HepG2 (cell line): ENCODE data around the gene ACTL8. TPM values are rescaled to one million over a fixed set of nuclear protein-coding genes. Genes with fewer than 3 reads are reported as not detected.

Source experiments
- ATAC-seq: fragments of 200-7000 bp; cut with Tn5 transposase; 3 replicates; pipeline ENCODE4 v1.9.1; 2020; ENCODE audit warnings: mild to moderate bottlenecking, moderate library complexity
- BruUV-seq: library from RNA; stranded (reverse); fragments of 400-500 nt; replicated peaks from 2 replicates; lab custom pipeline; 2021; lab: Mats Ljungman, UMichigan
- CTCF ChIA-PET: fragments of 300-600 bp; formaldehyde crosslinking; extraction: SDS; loops from one replicate; lab custom pipeline; 2021; ENCODE audit warnings: low total read pairs, inconsistent platforms, low intra/inter-chr PET ratio; lab: Yijun Ruan, JAX
- POLR2A ChIA-PET: fragments of 350-600 bp; sonication (Branson Sonifier 250); formaldehyde crosslinking; loops from one replicate; lab custom pipeline; 2020; ENCODE audit warnings: antibody characterized with exemption, inconsistent platforms; lab: Yijun Ruan, JAX
- DNase-seq: peaks from one replicate; pipeline ENCODE4 v3.0.0-alpha.2; 2015; ENCODE audit warnings: low spot score
- FAIRE-seq: peaks from 3 replicates; lab custom pipeline; 2011; peaks lifted over from hg19 to GRCh38; lab: Jason Lieb, UNC
- H2AFZ ChIP-seq: one replicate; pipeline ENCODE4 v1.6.1; 2011; ENCODE audit warnings: low read length, inconsistent platforms
- H3K27ac ChIP-seq: fragments of 300-600 bp; 3 replicates; pipeline ENCODE4 v1.8.0; 2011; ENCODE audit warnings: mixed run types, mild to moderate bottlenecking, mixed read lengths, low read length, inconsistent platforms; ENCODE audit not compliant: insufficient read depth; ENCODE audit errors: extremely low read length
- H3K27me3 ChIP-seq, 2 experiments: fragments of 200-600 bp in 1 of 2; 2 replicates in 1 of 2; 3 replicates in 1 of 2; pipeline versions ENCODE4 v1.6.0 to v1.8.0; 2011; ENCODE audit warnings: low read length in 2 of 2, mild to moderate bottlenecking in 2 of 2, moderate library complexity in 2 of 2, inconsistent platforms in 1 of 2; ENCODE audit not compliant: insufficient read depth in 2 of 2, control insufficient read depth in 1 of 2
- H3K36me3 ChIP-seq, 2 experiments: fragments of 200-600 bp in 1 of 2; replicated peaks in 1 of 2; 2 replicates in 1 of 2; 3 replicates in 1 of 2; pipeline versions ENCODE4 v1.5.1 to v1.8.0; 2011; ENCODE audit warnings: low read length in 2 of 2, inconsistent platforms in 1 of 2; ENCODE audit not compliant: insufficient read depth in 2 of 2, control insufficient read depth in 1 of 2
- H3K4me1 ChIP-seq: 2 replicates; pipeline ENCODE4 v1.5.1; 2012; ENCODE audit warnings: low read length, inconsistent platforms; ENCODE audit not compliant: insufficient read depth
- H3K4me2 ChIP-seq: 2 replicates; pipeline ENCODE4 v1.6.0; 2011; ENCODE audit warnings: low read depth, low read length, inconsistent platforms
- H3K4me3 ChIP-seq, 3 experiments: fragments of 200-600 bp in 1 of 3; sonication (generic), shearing (Covaris generic) in 1 of 3; replicated peaks in 1 of 3; 2 replicates each; pipeline ENCODE4 v1.5.1; 2011 to 2016; ENCODE audit warnings: low read length in 3 of 3, inconsistent platforms in 2 of 3, low read depth in 2 of 3, mild to moderate bottlenecking in 2 of 3, control low read depth in 1 of 3, mixed read lengths in 1 of 3; ENCODE audit not compliant: insufficient read depth in 1 of 3
- H3K79me2 ChIP-seq: one replicate; pipeline ENCODE4 v1.6.1; 2011; ENCODE audit warnings: low read length, inconsistent platforms; ENCODE audit not compliant: insufficient read depth
- H3K9ac ChIP-seq: 2 replicates; pipeline ENCODE4 v1.6.0; 2011; ENCODE audit warnings: mild to moderate bottlenecking, low read depth, low read length, inconsistent platforms; ENCODE audit not compliant: insufficient read depth
- H3K9me3 ChIP-seq: 2 replicates; pipeline ENCODE4 v1.5.1; 2012; ENCODE audit warnings: mild to moderate bottlenecking, low read length
- H4K20me1 ChIP-seq: 2 replicates; pipeline ENCODE4 v1.6.0; 2011; ENCODE audit warnings: inconsistent platforms, mild to moderate bottlenecking, low read length, moderate library complexity; ENCODE audit not compliant: insufficient read depth
- FOXP1 ChIP-seq, 2 experiments: fragments of 450-650 bp in 1 of 2; IDR thresholded peaks; 2 replicates each; pipeline ENCODE4 v1.6.1; 2017 to 2018; ENCODE audit warnings: antibody characterized with exemption in 1 of 2
- HNF4A ChIP-seq: sonication (generic); formaldehyde crosslinking; IDR thresholded peaks from 2 replicates; pipeline ENCODE4 v1.4.0; 2020; ENCODE audit warnings: missing genetic modification reagents
- KAT7 ChIP-seq: IDR thresholded peaks from 2 replicates; pipeline ENCODE4 v1.6.1; 2018; ENCODE audit warnings: borderline replicate concordance, missing compliant biosample characterization
- KDM3A ChIP-seq: IDR thresholded peaks from 2 replicates; pipeline ENCODE4 v1.6.1; 2018; ENCODE audit warnings: low read depth, missing compliant biosample characterization
- MXD4 ChIP-seq: IDR thresholded peaks from 2 replicates; pipeline ENCODE4 v1.6.1; 2016; ENCODE audit warnings: mild to moderate bottlenecking, missing biosample characterization, missing genetic modification reagents
- NFIB ChIP-seq: sonication (generic); formaldehyde crosslinking; IDR thresholded peaks from 2 replicates; pipeline ENCODE4 v1.9.0; 2021; ENCODE audit warnings: missing genetic modification reagents, mild to moderate bottlenecking, borderline replicate concordance
- NFKB2 ChIP-seq: sonication (generic); formaldehyde crosslinking; IDR thresholded peaks from 2 replicates; pipeline ENCODE4 v1.4.0; 2020; ENCODE audit warnings: missing genetic modification reagents, borderline replicate concordance
- SAP130 ChIP-seq: IDR thresholded peaks from 2 replicates; pipeline ENCODE4 v1.6.1; 2016; ENCODE audit warnings: low read depth
- TEAD3 ChIP-seq: optimal IDR thresholded peaks from 2 replicates; pipeline ENCODE3; 2016; ENCODE audit warnings: borderline replicate concordance
- TFDP2 ChIP-seq: sonication (generic); formaldehyde crosslinking; IDR thresholded peaks from 2 replicates; pipeline ENCODE4 v1.4.0; 2020; ENCODE audit warnings: missing genetic modification reagents
- ZBTB46 ChIP-seq: sonication (generic); formaldehyde crosslinking; IDR thresholded peaks from 2 replicates; pipeline ENCODE4 v1.4.0; 2020; ENCODE audit warnings: mild to moderate bottlenecking, missing genetic modification reagents, borderline replicate concordance
- ZNF598 ChIP-seq: sonication (generic); formaldehyde crosslinking; IDR thresholded peaks from 2 replicates; pipeline ENCODE4 v1.5.1; 2020; ENCODE audit warnings: mild to moderate bottlenecking, missing genetic modification reagents, borderline replicate concordance
- ZNF652 ChIP-seq: IDR thresholded peaks from 2 replicates; pipeline ENCODE4 v1.6.1; 2016; ENCODE audit warnings: low read depth, borderline replicate concordance
- ZUFSP ChIP-seq: sonication (generic); formaldehyde crosslinking; IDR thresholded peaks from 2 replicates; pipeline ENCODE4 v1.9.0; 2021; ENCODE audit warnings: missing genetic modification reagents, mild to moderate bottlenecking, borderline replicate concordance
- WGBS: methylation state at CpG from one replicate; pipeline ENCODE4 v1.1.6; 2017; ENCODE audit warnings: low lambda C conversion rate; 5-methylcytosine and 5-hydroxymethylcytosine counted together
- in situ Hi-C: cut with HindIII; loops from 2 replicates; pipeline ENCODE4 v1.10.0; 2017; ENCODE audit warnings: low pct_unique_long_range_greater_than_20kb; ENCODE audit not compliant: extremely low pct_ligation_motif_present
- intact Hi-C: fragments of 100-400 bp; cut with micrococcal nuclease; formaldehyde crosslinking; loops from one replicate; pipeline ENCODE4 v1.10.0; 2022; ENCODE audit not compliant: unreplicated experiment
- polyA plus RNA-seq, 8 experiments: library from polyadenylated mRNA; depleted of rRNA in 3 of 8; stranded (reverse) in 7 of 8; unstranded in 1 of 8; fragments of >200 nt; fragmentation: Illumina TruSeq in 4 of 8; extraction: Trizol in 4 of 8; gene quantifications; 2 replicates each; pipeline versions ENCODE4 v1.2.1 to v1.2.3, GENCODE V29; 2011 to 2016; ENCODE audit warnings: low read depth in 4 of 8, missing spikeins in 1 of 8, mixed read lengths in 1 of 8; ENCODE audit not compliant: insufficient read depth in 1 of 8
- total RNA-seq, 5 experiments: library from RNA; depleted of rRNA; stranded (reverse); fragments of >200 nt; fragmentation: Illumina TruSeq; extraction: Trizol; gene quantifications; 2 replicates each; pipeline ENCODE4 v1.2.3, GENCODE V29; 2016; ENCODE audit warnings: low read depth in 1 of 5

The ACTL8 gene
- total and polyA plus RNA-seq, 2 of the 13 experiments (the other 11 are each of a cell fraction or from before 2014, with no cell fraction given): 0.09 to 0.64 TPM

- TF ChIP-seq KAT7 (CRISPR knock-in tag): no peak
- TF ChIP-seq ZNF598 (CRISPR knock-in tag): no peak
- TF ChIP-seq FOXP1 (IDR thresholded peaks at IDR 0.05): no peak
- TF ChIP-seq FOXP1 (CRISPR knock-in tag; IDR thresholded peaks at IDR 0.05): no peak
- TF ChIP-seq KDM3A: no peak
- no peak for TF ChIP-seq NFIB (CRISPR knock-in tag)
- no peak for TF ChIP-seq HNF4A (CRISPR knock-in tag)
- no peak for TF ChIP-seq SAP130
- TF ChIP-seq MXD4 (CRISPR knock-in tag): no peak
These were observed 19.3 kb downstream of the ACTL8 start (continued) for GRCh38 chr1:17774452-17774851.

DNA sequence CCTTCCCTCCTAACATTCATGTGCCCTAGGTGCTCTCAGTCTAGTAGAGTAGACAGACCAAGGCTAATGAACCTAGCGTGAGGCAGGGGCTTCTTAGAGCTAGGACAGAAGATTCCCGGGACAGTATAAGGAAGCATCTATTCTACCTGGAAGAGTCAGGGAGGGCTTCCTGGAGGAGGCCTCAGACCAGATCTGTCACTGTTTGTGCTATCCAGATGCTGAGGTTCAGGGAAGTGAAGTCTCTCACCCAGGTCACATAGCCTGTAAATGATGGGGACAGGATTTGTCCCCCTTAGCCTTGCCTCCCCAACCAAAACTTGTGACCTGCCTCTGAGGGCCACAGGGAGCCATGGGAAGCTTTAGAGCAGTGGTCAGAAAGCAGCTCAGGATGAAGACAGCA, 20.7 kb downstream of the ACTL8 start:
- no peak overlapping the region for H3K4me3 ChIP-seq
- ChIA-PET POLR2A (no interaction called here), CTCF (no interaction called here)
- no peak for FAIRE-seq
- H2AFZ ChIP-seq: no peak overlapping the region
- peaks cover 6% of the 10 kb centered on the region; the same call in 1 of the 2 replicates for H4K20me1 ChIP-seq
- no peaks in the 10 kb centered on the region for H3K9me3 ChIP-seq
- intact Hi-C loops: no loop called here
- DNase-seq: no peak
- no peaks in the 10 kb centered on the region for H3K79me2 ChIP-seq
- no peak overlapping the region for H3K27ac ChIP-seq
- no TSS peak for BruUV-seq
- peaks cover 3 to 66% of the 10 kb centered on the region in 2 experiments; a peak in 3 of 5 replicates for H3K27me3 ChIP-seq
- WGBS: 33% methylated on average over 2 of the region's 2 CpGs
- H3K9ac ChIP-seq: no peak overlapping the region
- in situ Hi-C loops: no loop called here
- ATAC-seq: no peak
- H3K36me3 ChIP-seq: no peaks in the 10 kb centered on the region
- no peaks in the 10 kb centered on the region for H3K4me1 ChIP-seq
- H3K4me2 ChIP-seq: no peak overlapping the region
- TF ChIP-seq TEAD3 (CRISPR knock-in tag) (no peak), TFDP2 (CRISPR knock-in tag) (no peak), NFKB2 (CRISPR knock-in tag) (no peak), ZUFSP (CRISPR knock-in tag) (no peak), ZNF652 (no peak), ZBTB46 (CRISPR knock-in tag) (no peak)
